LNCaP clone FGC (cell line): Measurements from ENCODE around the gene LIN28B.

ENCODE experiments used
- DNase-seq: peaks from one replicate; pipeline ENCODE4 v3.0.0-alpha.2; 2011; ENCODE audit warnings: low read depth
- H3K4me3 ChIP-seq: 2 replicates; pipeline ENCODE4 v1.5.1; 2011; ENCODE audit warnings: mild to moderate bottlenecking, low read depth, low read length, control low read depth
- TF ChIP-seq, protein P1 (sequence below): IDR thresholded peaks from 2 replicates; pipeline ENCODE4 v1.5.1; 2012; ENCODE audit warnings: mild to moderate bottlenecking; ENCODE audit not compliant: control insufficient read depth, insufficient read depth; ENCODE audit errors: extremely low read depth

Gene LIN28B

DNA sequence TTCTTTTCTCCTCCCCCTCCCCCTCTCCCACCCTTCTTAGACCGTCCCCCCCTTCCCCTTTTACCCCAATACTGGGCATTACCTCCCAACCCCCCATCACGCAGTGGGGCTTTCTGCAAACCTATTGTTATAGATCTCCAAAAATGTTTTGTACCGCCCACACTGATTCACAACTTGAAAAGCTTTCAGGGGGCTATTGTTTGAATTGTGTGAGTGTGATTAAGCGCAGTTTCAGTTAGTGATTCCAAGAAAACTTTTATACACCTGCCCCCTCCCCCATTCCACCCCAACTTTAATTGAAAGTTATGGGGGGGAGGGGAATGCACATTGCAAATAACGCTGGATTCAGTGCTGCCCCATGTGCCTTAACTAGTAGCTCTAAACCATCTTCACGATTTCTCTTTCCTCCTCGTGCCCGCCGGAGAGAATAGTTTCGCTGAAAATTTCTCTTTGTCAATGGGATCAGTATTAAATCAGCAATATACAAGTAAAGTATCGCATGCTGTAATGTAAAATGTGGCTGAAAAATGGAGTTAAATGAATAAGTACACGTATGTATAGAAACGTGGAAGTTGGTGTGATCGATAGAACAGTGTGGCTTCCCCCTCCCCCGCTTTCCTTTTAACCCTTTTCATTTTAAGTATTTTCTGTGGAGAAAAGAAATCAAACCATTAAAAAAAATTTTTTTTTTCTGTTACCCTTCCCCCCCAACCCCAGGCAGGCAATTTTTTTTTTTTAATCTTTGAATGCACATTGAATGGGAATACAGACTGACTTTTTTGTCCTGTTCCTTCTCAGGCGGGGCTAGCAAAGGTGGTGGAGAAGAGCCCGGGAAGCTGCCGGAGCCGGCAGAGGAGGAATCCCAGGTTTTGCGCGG lies 632 bp downstream of the LIN28B start:
- TF ChIP-seq, protein P1, sequence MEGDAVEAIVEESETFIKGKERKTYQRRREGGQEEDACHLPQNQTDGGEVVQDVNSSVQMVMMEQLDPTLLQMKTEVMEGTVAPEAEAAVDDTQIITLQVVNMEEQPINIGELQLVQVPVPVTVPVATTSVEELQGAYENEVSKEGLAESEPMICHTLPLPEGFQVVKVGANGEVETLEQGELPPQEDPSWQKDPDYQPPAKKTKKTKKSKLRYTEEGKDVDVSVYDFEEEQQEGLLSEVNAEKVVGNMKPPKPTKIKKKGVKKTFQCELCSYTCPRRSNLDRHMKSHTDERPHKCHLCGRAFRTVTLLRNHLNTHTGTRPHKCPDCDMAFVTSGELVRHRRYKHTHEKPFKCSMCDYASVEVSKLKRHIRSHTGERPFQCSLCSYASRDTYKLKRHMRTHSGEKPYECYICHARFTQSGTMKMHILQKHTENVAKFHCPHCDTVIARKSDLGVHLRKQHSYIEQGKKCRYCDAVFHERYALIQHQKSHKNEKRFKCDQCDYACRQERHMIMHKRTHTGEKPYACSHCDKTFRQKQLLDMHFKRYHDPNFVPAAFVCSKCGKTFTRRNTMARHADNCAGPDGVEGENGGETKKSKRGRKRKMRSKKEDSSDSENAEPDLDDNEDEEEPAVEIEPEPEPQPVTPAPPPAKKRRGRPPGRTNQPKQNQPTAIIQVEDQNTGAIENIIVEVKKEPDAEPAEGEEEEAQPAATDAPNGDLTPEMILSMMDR: no peak
- no peak overlapping the region for H3K4me3 ChIP-seq
- DNase-seq: no peak

DNA sequence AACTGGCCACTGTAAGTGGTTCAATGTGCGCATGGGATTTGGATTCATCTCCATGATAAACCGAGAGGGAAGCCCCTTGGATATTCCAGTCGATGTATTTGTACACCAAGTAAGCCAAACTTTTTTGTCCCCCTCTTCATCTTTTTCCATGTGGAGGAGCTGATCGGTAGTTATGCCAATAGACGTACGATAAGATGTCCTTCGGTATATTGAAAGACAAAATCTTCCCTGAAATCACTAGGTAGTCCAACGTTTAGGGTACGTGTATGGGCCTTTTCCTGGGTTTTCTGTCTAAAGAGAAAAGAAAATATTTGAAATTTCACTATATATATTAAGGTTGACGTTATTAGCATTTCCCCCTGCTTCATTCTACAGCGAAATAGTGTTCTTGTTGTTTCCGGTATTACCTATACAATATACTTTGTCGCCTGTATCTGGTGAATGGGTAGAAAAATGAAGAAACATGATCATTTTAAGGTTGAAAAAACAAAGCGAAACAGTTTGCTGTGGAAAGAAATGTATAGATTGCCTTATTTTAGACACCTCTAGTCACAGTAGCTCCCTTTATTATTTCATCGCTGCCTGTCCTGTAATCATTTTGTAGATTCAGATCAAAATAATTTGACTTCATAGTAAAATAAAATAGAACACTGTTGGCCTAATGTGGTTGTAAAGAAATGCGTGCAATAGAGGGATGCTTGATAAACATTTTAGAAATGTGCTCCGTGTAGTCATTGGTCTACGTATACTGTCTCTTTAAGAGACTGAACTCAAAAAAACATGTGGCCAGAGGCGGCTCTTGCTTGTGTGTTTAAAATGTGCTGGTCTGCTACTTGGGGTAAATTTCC lies 1.5 kb downstream of the LIN28B start:
- no peak overlapping the region for H3K4me3 ChIP-seq
- TF ChIP-seq, protein P1: no peak
- no peak for DNase-seq

DNA sequence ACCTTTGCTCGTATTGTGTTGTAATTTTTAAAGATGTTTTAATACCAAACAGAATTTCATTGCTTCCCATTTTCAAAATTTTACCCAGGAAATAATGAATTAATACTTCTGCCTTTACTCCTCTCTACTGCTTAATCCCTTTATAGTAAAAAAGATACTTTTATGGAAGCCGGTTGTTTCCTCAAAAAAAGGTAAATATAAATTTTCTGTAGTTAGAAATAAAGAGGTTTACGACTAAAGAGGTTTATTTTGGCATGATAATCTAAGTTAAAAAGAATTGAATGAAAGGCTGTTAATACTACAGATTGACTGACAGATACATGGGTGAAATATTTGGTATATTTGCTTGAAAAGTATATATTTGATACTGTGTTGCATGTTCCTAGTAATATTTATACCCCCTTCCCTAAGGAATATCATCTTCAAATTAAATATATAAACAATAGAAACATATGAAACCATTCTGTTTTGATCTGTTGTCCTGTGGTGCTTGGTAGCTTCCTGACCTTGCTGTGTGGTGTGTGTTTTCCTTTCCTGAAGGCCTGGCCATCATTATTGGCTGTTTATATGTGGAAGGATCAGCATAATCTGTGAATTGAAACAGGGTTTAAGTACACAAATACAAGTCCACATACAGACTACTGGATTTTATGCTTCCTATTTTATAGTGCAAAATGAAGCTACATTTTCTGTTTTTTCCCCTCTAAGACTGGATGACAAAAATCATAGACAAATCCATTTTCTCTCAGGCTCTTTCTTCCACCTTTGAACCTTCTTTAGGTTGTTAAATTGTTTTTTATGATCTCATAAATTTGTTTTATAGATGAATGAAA lies 2.3 kb downstream of the LIN28B start:
- no peak overlapping the region for H3K4me3 ChIP-seq
- DNase-seq: peak; percentile 13

DNA sequence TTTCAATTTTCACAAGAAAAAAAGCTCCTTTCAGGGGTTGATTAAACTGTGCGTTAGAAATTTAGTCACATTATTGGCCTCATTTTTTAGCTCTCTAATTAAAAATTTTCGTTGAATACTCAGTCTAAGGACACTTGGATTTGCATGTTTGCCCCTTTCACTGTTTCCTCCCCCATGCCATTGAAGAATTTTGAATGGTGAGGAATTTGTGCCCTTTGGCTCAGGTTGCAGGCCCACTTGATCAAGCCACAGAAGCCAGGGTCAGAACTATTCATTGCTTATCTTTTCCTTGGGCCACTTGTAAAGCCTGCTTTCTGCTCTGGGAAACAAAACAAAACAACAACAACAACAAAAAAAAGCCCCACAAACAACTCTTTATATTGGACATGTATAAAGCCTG lies 12.2 kb downstream of the LIN28B start:
- no peak overlapping the region for H3K4me3 ChIP-seq
- no peak for DNase-seq
- TF ChIP-seq, protein P1: no peak

More for the DNA sequence above, 2.3 kb downstream of the LIN28B start:
- TF ChIP-seq, protein P1: no peak

DNA sequence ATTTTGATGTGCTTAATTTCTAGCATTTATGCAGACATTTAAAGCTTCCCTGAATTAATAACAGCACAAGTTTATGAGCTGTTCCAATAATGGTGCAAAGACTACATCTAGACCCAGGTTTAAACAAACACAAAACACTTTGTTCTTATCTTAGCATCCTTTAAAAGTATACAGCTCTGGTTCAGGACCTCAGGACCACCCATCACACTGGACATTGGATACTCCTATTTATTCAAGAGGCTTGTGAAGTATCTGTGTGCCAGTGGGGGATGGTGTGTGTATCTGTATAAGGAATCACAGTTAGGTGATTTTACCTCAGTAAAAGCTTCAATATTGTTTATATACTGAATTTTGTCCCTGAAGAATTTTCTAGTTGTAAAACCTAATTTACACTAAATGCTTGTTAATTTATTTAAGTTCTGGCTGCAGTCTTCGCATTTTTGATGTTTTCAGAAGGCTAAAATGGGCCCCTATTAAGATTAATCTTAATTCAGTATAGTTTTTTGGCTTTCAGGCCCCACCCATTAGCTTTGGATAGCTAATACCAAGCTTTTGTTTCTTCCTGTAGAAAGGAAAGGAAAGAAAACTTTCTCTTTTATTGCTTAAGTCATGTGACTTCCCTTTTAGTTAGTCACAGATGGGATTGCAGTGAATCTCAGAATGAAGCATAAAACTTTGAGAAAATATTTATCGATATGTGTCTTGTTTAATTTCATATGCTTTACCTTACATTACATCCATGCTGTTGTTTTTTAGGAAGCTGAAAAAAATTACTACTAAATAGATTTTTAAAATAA lies 13.1 kb downstream of the LIN28B start:
- DNase-seq: no peak
- no peak overlapping the region for H3K4me3 ChIP-seq
- TF ChIP-seq, protein P1: no peak

DNA sequence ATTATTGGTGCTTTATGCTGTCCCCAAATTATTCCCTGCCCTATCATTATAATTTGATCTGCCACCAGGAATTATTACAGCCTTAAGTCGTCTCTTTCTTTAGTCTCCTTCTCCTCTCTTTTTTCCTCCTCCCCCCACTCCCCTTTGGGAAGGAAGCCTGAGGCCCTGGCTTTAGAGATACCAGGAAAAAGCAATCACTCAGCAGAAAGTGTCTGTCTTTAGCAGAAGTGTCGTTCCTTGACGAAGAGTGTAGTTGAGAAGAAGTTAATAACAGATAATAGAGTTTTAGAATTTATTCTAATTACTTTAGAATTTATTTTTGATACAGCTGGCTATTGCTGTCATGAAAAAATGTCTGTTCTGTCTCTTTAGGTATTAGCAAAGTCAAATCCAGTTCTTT lies 16.5 kb downstream of the LIN28B start:
- no peak overlapping the region for H3K4me3 ChIP-seq
- TF ChIP-seq, protein P1: no peak
- DNase-seq: no peak
